Spleen (tissue), 11 donors: Measurements from ENCODE around the gene GSS. TPM values are rescaled to one million over a fixed set of nuclear protein-coding genes. Genes with fewer than 3 reads are reported as not detected.

ENCODE experiments used
- DNase-seq: peaks from one replicate; pipeline ENCODE4 v3.0.0-alpha.2; 2020
- H3K27ac ChIP-seq, 8 donors: fragments of 200-600 bp; sonication (generic) in 7 of 8; 1 replicate in 4 of 8; 2 replicates in 4 of 8; pipeline versions ENCODE4 v1.5.0 to v1.8.0; 2016 to 2021; ENCODE audit warnings: inconsistent platforms in 4 of 8, mild to moderate bottlenecking in 4 of 8, moderate library complexity in 1 of 8
- H3K27me3 ChIP-seq, 7 donors: fragments of 200-600 bp; sonication (generic) in 6 of 7; replicated peaks in 1 of 7; 1 replicate in 4 of 7; 2 replicates in 3 of 7; pipeline versions ENCODE4 v1.5.0 to v1.8.0; 2016 to 2021; ENCODE audit warnings: inconsistent platforms in 3 of 7, mild to moderate bottlenecking in 1 of 7
- H3K36me3 ChIP-seq, 6 donors: fragments of 200-600 bp; sonication (generic) in 5 of 6; 1 replicate in 4 of 6; 2 replicates in 2 of 6; pipeline versions ENCODE4 v1.5.0 to v1.8.0; 2016 to 2021; ENCODE audit warnings: inconsistent platforms in 2 of 6
- H3K4me1 ChIP-seq, 6 donors: fragments of 200-600 bp; sonication (generic) in 5 of 6; 1 replicate in 3 of 6; 2 replicates in 3 of 6; pipeline versions ENCODE4 v1.5.0 to v1.8.0; 2016 to 2021; ENCODE audit warnings: inconsistent platforms in 3 of 6
- H3K4me3 ChIP-seq, 8 donors: fragments of 200-600 bp; sonication (generic) in 7 of 8; 1 replicate in 4 of 8; 2 replicates in 4 of 8; pipeline versions ENCODE4 v1.5.0 to v1.8.0; 2016 to 2021; ENCODE audit warnings: inconsistent platforms in 4 of 8, mild to moderate bottlenecking in 4 of 8, moderate library complexity in 2 of 8
- H3K9me3 ChIP-seq, 8 donors: fragments of 200-600 bp; sonication (generic) in 7 of 8; 1 replicate in 4 of 8; 2 replicates in 4 of 8; pipeline versions ENCODE4 v1.5.0 to v1.8.0; 2016 to 2021; ENCODE audit warnings: inconsistent platforms in 4 of 8
- POLR2A ChIP-seq, 3 donors: fragments of 450-650 bp; IDR thresholded peaks; one replicate each; pipeline ENCODE4 v1.5.1; 2017; ENCODE audit warnings: antibody characterized with exemption in 3 of 3, mild to moderate bottlenecking in 1 of 3
- POLR2AphosphoS5 ChIP-seq, 3 donors: sonication (generic); formaldehyde crosslinking; IDR thresholded peaks; one replicate each; pipeline ENCODE4 v1.5.1; 2017; ENCODE audit warnings: antibody characterized with exemption in 3 of 3
- WGBS, 5 donors: extraction: QIAGEN DNeasy Blood & Tissue Kit in 3 of 5; methylation state at CpG; one replicate each; pipeline versions ENCODE4 v1.1.5 to v1.1.7; 2013 to 2018; 5-methylcytosine and 5-hydroxymethylcytosine counted together
- intact Hi-C: fragments of 100-400 bp; cut with DNase I; formaldehyde crosslinking; loops from one replicate; pipeline ENCODE4 v1.15.0; 2023; ENCODE audit warnings: low total_unique reads
- microRNA-seq, 3 donors: library from miRNA; unstranded; fragments of <30 nt; microRNA quantifications; one replicate each; pipeline versions ENCODE4 to v1.1.0, GENCODE V29; 2019 to 2020
- polyA plus RNA-seq, 3 donors: library from polyadenylated mRNA; stranded (reverse); fragments of 200-250 nt; gene quantifications; one replicate each; pipeline ENCODE4 v1.2.1, GENCODE V29; 2013
- small RNA-seq, 4 donors: library from RNA; depleted of rRNA; stranded (forward); fragments of <200 nt; gene quantifications; one replicate each; pipeline ENCODE3, GENCODE V24; 2016
- total RNA-seq, 7 donors: library from RNA; depleted of rRNA in 3 of 7; stranded (reverse); fragments of >200 nt in 3 of 7; fragmentation: NEBNext Ultra II Directional in 4 of 7; extraction: Animal tissue kit (Norgen Biotek cat#: 25700) in 4 of 7; gene quantifications; one replicate each; pipeline versions ENCODE4 v1.1.0 to v1.2.1, GENCODE V29; 2016 to 2021
- TF ChIP-seq, protein P1 (sequence below), 11 experiments: fragments of 200-600 bp in 7 of 11; fragments of 450-650 bp in 4 of 11; sonication (generic) in 4 of 11; IDR thresholded peaks in 8 of 11; conservative IDR thresholded peaks in 3 of 11; 1 replicate in 7 of 11; 2 replicates in 4 of 11; pipeline versions ENCODE4 v1.4.0 to v1.8.0; 2016 to 2021; ENCODE audit warnings: antibody characterized with exemption in 11 of 11, inconsistent platforms in 4 of 11, mild to moderate bottlenecking in 1 of 11
- donor health status: healthy with polysubstance abuse.
- donor health status: DM: no; HTN: no; CAD: no; lungs with moderate emphysema.
- donor health status: DM: no; HTN: no; CAD: no.
- donor health status: Bipolar disorder and iron deficiency.
- donor health status: healthy.
- donor health status: DM: no; HTN: no; CAD: no.
- donor health status: DM: yes; HTN: yes; CAD: no.

Gene GSS
- total and polyA plus RNA-seq, 10 donors = 19.8 to 46.1 (median 32.7) TPM

DNA sequence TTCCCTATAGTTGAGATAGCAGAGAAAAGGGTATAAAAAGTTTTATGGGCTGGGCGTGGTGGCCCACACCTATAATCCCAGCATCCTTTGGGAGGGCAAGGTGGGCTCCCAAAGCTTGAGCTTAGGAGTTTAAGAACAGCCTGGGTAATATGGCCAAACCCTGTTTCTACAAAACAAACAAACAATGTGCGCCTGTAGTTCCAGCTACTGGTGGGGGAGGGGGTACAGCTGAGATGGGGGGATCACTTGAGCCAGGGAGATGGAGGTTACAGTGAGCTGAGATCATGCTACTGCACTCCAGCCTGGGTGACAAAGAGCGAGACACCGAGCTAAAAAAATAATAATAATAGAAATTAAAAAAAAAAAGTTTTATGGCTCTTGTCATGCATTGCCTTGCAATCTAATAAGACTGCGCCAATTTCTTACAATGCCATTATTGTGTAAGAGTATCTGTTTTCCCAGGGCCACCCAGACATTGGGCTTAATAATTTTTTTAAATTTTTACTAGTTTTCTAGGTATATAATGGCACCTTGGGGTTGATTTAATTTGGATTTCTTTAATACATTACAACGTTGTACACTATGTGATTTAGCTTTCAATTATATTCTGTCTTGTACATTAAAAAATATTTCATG lies 75.3 kb downstream of the GSS start:
- WGBS, 5 donors = 85 to 97% (median 95%) methylated on average over 6 of the region's 6 CpGs

More for the DNA sequence above, 75.3 kb downstream of the GSS start:
- Histone ChIP-seq H3K9me3 (no peaks in the 10 kb centered on the region), H3K36me3 (peaks cover 0 to 29% (median 13%) of the 10 kb centered on the region in 6 donors), H3K4me1 (peaks cover 6 to 39% (median 13%) of the 10 kb centered on the region in 6 donors), H3K27ac (no peak overlapping the region), H3K27me3 (no peaks in the 10 kb centered on the region), H3K4me3 (no peak overlapping the region)
- intact Hi-C loops = no loop called here
- no peak for DNase-seq
- TF ChIP-seq, protein P1, sequence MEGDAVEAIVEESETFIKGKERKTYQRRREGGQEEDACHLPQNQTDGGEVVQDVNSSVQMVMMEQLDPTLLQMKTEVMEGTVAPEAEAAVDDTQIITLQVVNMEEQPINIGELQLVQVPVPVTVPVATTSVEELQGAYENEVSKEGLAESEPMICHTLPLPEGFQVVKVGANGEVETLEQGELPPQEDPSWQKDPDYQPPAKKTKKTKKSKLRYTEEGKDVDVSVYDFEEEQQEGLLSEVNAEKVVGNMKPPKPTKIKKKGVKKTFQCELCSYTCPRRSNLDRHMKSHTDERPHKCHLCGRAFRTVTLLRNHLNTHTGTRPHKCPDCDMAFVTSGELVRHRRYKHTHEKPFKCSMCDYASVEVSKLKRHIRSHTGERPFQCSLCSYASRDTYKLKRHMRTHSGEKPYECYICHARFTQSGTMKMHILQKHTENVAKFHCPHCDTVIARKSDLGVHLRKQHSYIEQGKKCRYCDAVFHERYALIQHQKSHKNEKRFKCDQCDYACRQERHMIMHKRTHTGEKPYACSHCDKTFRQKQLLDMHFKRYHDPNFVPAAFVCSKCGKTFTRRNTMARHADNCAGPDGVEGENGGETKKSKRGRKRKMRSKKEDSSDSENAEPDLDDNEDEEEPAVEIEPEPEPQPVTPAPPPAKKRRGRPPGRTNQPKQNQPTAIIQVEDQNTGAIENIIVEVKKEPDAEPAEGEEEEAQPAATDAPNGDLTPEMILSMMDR (IDR thresholded peaks at IDR 0.05 in 8 of 11, conservative IDR thresholded peaks at IDR 0.05 in 3 of 11) = no peak
- TF ChIP-seq POLR2AphosphoS5 (IDR thresholded peaks at IDR 0.05) (no peak), POLR2A (IDR thresholded peaks at IDR 0.05) (no peak)

Small RNA genes within 50 kb of the gene (microRNA-seq; reads per million reads assigned to microRNA genes)
- gene MIR499A (0 reads per million in 3 donors), gene MIR499B (0 reads per million in 3 donors)

Small RNA genes within 50 kb of the gene (small RNA-seq; reads per million reads assigned to genes)
- gene MIR499A = 0 to 0.12 (median 0) reads per million in 4 donors

Other genes starting within 250 kb of the GSS start
- gene NCOA6, start 130.2 kb downstream of the GSS start, total RNA-seq = 10 to 100 TPM; 24.0 to 32.8 (median 28.5) TPM
- 10 to 100 TPM; 13.6 to 19.4 (median 16.2) TPM for gene NCOA6, start 130.2 kb downstream of the GSS start, polyA plus RNA-seq
- gene GGT7, start 83.0 kb downstream of the GSS start, total RNA-seq = 10 to 100 TPM in 6 of 7 donors, 1 to 10 TPM in 1; 9.7 to 22.1 (median 13.0) TPM
- gene GGT7, start 83.0 kb downstream of the GSS start, polyA plus RNA-seq = 10 to 100 TPM in 1 of 3 donors, 1 to 10 TPM in 2; 4.3 to 11.4 (median 5.7) TPM
- 10 to 100 TPM; 23.2 to 43.6 (median 33.2) TPM for gene ACSS2, start 79.2 kb downstream of the GSS start, total RNA-seq
- gene ACSS2, start 79.2 kb downstream of the GSS start, polyA plus RNA-seq = 10 to 100 TPM in 2 of 3 donors, 1 to 10 TPM in 1; 8.9 to 20.3 (median 15.6) TPM
- gene MYH7B, start 62 bp upstream of the GSS start, total RNA-seq = 1 to 10 TPM in 3 of 7 donors, under 1 TPM in 4; 0.09 to 1.7 (median 0.60) TPM
- under 1 TPM; 0.72 to 0.83 (median 0.77) TPM for gene MYH7B, start 62 bp upstream of the GSS start, polyA plus RNA-seq
- gene TRPC4AP, start 137.0 kb upstream of the GSS start, total RNA-seq = 10 to 100 TPM; 59.2 to 81.7 (median 67.1) TPM
- 10 to 100 TPM; 26.3 to 45.9 (median 34.9) TPM for gene TRPC4AP, start 137.0 kb upstream of the GSS start, polyA plus RNA-seq
- 10 to 100 TPM; 30.7 to 37.5 (median 34.3) TPM for gene EDEM2, start 191.5 kb upstream of the GSS start, total RNA-seq
- gene EDEM2, start 191.5 kb upstream of the GSS start, polyA plus RNA-seq = 10 to 100 TPM; 18.3 to 28.4 (median 25.4) TPM
- 100 to 1,000 TPM in 1 of 7 donors, 10 to 100 TPM in 6; 12.1 to 104 (median 31.2) TPM for gene PROCR, start 216.3 kb upstream of the GSS start, total RNA-seq
- 10 to 100 TPM in 1 of 3 donors, 1 to 10 TPM in 2; 5.0 to 13.7 (median 10.0) TPM for gene PROCR, start 216.3 kb upstream of the GSS start, polyA plus RNA-seq